ENCODE data around the gene RAB27B. TPM values are rescaled to one million over a fixed set of nuclear protein-coding genes. Genes with fewer than 3 reads are reported as not detected.

The RAB27B gene
- total RNA-seq, 2 experiments from 2014 or later: 5.0 to 5.2 TPM

GRCh38 chr18:54939361-54939917 is 111.2 kb downstream of the RAB27B start:
- POLR2A ChIA-PET: no interaction called here
- H3K36me3 Mint-ChIP-seq (ENCODE audit: low read depth): no peaks in the 10 kb centered on the region
- H3K4me1 Mint-ChIP-seq: no peaks in the 10 kb centered on the region
- CTCF ChIA-PET: no interaction called here
- no peaks in the 10 kb centered on the region for H3K9me3 Mint-ChIP-seq
- peaks cover 1% of the 10 kb centered on the region for H3K27me3 Mint-ChIP-seq
- no peak for DNase-seq
- H3K27ac Mint-ChIP-seq: no peak overlapping the region
- no peak overlapping the region for H3K4me3 Mint-ChIP-seq

- H3K4me3 Mint-ChIP-seq: no peak overlapping the region
- no peaks in the 10 kb centered on the region for H3K27me3 Mint-ChIP-seq
- no peak for DNase-seq
- H3K27ac Mint-ChIP-seq: no peak overlapping the region
- no peaks in the 10 kb centered on the region for H3K9me3 Mint-ChIP-seq
- peaks cover 16% of the 10 kb centered on the region for H3K4me1 Mint-ChIP-seq
- H3K36me3 Mint-ChIP-seq (ENCODE audit: low read depth): no peaks in the 10 kb centered on the region
- CTCF ChIA-PET: no interaction called here
- POLR2A ChIA-PET: no interaction called here
Measured at GRCh38 chr18:54942144-54942543, 113.9 kb downstream of the RAB27B start.

- peaks cover 16% of the 10 kb centered on the region for H3K4me1 Mint-ChIP-seq
- no peak for DNase-seq
- H3K27ac Mint-ChIP-seq: no peak overlapping the region
- H3K4me3 Mint-ChIP-seq: no peak overlapping the region
- no peaks in the 10 kb centered on the region for H3K9me3 Mint-ChIP-seq
- no peaks in the 10 kb centered on the region for H3K36me3 Mint-ChIP-seq (ENCODE audit: low read depth)
- no peaks in the 10 kb centered on the region for H3K27me3 Mint-ChIP-seq
- ChIA-PET POLR2A (no interaction called here), CTCF (interaction anchor here (0.6 kb wide), 1 partner anchor 591 kb away, joined by 4 read pairs; no protein-coding TSS in a partner anchor)
Measured at GRCh38 chr18:54942569-54942968, 114.3 kb downstream of the RAB27B start.

Other genes starting within 250 kb of the RAB27B start
- not detected for gene DYNAP, start 237.2 kb upstream of the RAB27B start, total RNA-seq
- under 1 TPM in 1 of 2 experiments, not detected in 1; 0.13 TPM for gene CCDC68, start 131.0 kb downstream of the RAB27B start, total RNA-seq